IMR-90 (cell line): ENCODE results near the gene PTK6. TPM values are rescaled to one million over a fixed set of nuclear protein-coding genes. Genes with fewer than 3 reads are reported as not detected.

ENCODE experiments used
- ATAC-seq: fragments of 200-7000 bp; cut with Tn5 transposase; 2 replicates; pipeline ENCODE4 v1.9.1; 2020; ENCODE audit warnings: low read depth, mild to moderate bottlenecking, moderate library complexity
- BruUV-seq: library from RNA; stranded (reverse); fragments of 400-500 nt; replicated peaks from 2 replicates; lab custom pipeline; 2021; lab: Mats Ljungman, UMichigan
- CTCF ChIA-PET: fragments of 300-600 bp; formaldehyde crosslinking; extraction: SDS; loops from one replicate; lab custom pipeline; 2021; ENCODE audit warnings: antibody characterized with exemption; lab: Yijun Ruan, JAX
- POLR2A ChIA-PET: fragments of 300-600 bp; sonication (Branson Sonifier 250); formaldehyde crosslinking; loops from one replicate; lab custom pipeline; 2022; ENCODE audit warnings: antibody characterized with exemption; ENCODE audit not compliant: unreplicated experiment; lab: Charles Lee
- DNase-seq: peaks from one replicate; pipeline ENCODE4 v3.0.0; 2013
- H2AFZ ChIP-seq: replicated peaks from 2 replicates; pipeline ENCODE3; 2013; ENCODE audit warnings: low read length, mild to moderate bottlenecking; ENCODE audit not compliant: poor library complexity
- H2AK5ac ChIP-seq: 2 replicates; pipeline ENCODE4 v1.6.1; 2013; ENCODE audit warnings: low read depth, low read length, inconsistent platforms
- H2AK9ac ChIP-seq: replicated peaks from 2 replicates; pipeline ENCODE3; 2013; ENCODE audit warnings: mild to moderate bottlenecking, low read depth, low read length, moderate library complexity; ENCODE audit not compliant: poor library complexity
- H2BK120ac ChIP-seq: 2 replicates; pipeline ENCODE4 v1.6.1; 2013; ENCODE audit warnings: low read depth, low read length, inconsistent platforms
- H2BK15ac ChIP-seq: 3 replicates; pipeline ENCODE4 v1.6.1; 2013; ENCODE audit warnings: low read depth, low read length, inconsistent platforms
- H2BK20ac ChIP-seq: 2 replicates; pipeline ENCODE4 v1.6.1; 2013; ENCODE audit warnings: low read depth, mild to moderate bottlenecking, inconsistent platforms, low read length, moderate library complexity
- H2BK5ac ChIP-seq: 2 replicates; pipeline ENCODE4 v1.6.1; 2013; ENCODE audit warnings: mild to moderate bottlenecking, low read depth, low read length, inconsistent platforms; ENCODE audit not compliant: poor library complexity, severe bottlenecking
- H3K14ac ChIP-seq: replicated peaks from 2 replicates; pipeline ENCODE4 v1.6.1; 2013; ENCODE audit warnings: low read depth, low read length, inconsistent platforms
- H3K18ac ChIP-seq: 2 replicates; pipeline ENCODE4 v1.6.1; 2013; ENCODE audit warnings: low read depth, low read length, control low read depth
- H3K23ac ChIP-seq: 2 replicates; pipeline ENCODE4 v1.6.1; 2013; ENCODE audit warnings: low read depth, low read length, inconsistent platforms
- H3K27ac ChIP-seq: 2 replicates; pipeline ENCODE4 v1.5.1; 2013; ENCODE audit warnings: mild to moderate bottlenecking, control low read depth, low read length; ENCODE audit not compliant: insufficient read depth
- H3K27me3 ChIP-seq: 2 replicates; pipeline ENCODE4 v1.6.1; 2013; ENCODE audit warnings: low read length; ENCODE audit not compliant: control insufficient read depth, insufficient read depth
- H3K36me3 ChIP-seq: 2 replicates; pipeline ENCODE4 v1.6.1; 2013; ENCODE audit warnings: low read length, mixed read lengths; ENCODE audit not compliant: control insufficient read depth, insufficient read depth
- H3K4ac ChIP-seq: 2 replicates; pipeline ENCODE4 v1.6.1; 2013; ENCODE audit warnings: low read depth, low read length, inconsistent platforms
- H3K4me1 ChIP-seq: 2 replicates; pipeline ENCODE4 v1.6.1; 2013; ENCODE audit warnings: low read length, mixed read lengths; ENCODE audit not compliant: control insufficient read depth, insufficient read depth
- H3K4me2 ChIP-seq: 2 replicates; pipeline ENCODE4 v1.6.1; 2013; ENCODE audit warnings: low read depth, mild to moderate bottlenecking, control low read depth, low read length, moderate library complexity
- H3K4me3 ChIP-seq: 2 replicates; pipeline ENCODE4 v1.5.1; 2013; ENCODE audit warnings: low read depth, mild to moderate bottlenecking, control low read depth, low read length, moderate library complexity; ENCODE audit not compliant: insufficient read depth
- H3K56ac ChIP-seq: 2 replicates; pipeline ENCODE4 v1.6.1; 2013; ENCODE audit warnings: low read length, inconsistent platforms; ENCODE audit not compliant: insufficient read depth; ENCODE audit errors: extremely low read depth
- H3K79me1 ChIP-seq, 2 experiments: 2 replicates each; pipeline ENCODE4 v1.6.1; 2013; ENCODE audit warnings: low read length in 2 of 2, inconsistent platforms in 1 of 2, low read depth in 1 of 2
- H3K9ac ChIP-seq: 2 replicates; pipeline ENCODE4 v1.6.1; 2013; ENCODE audit warnings: low read depth, low read length, control low read depth
- H3K9me1 ChIP-seq: 2 replicates; pipeline ENCODE4 v1.6.1; 2013; ENCODE audit warnings: low read length, inconsistent platforms; ENCODE audit not compliant: insufficient read depth
- H3K9me3 ChIP-seq: 2 replicates; pipeline ENCODE4 v1.6.1; 2013; ENCODE audit warnings: low read length; ENCODE audit not compliant: control insufficient read depth, insufficient read depth
- H4K20me1 ChIP-seq: 2 replicates; pipeline ENCODE4 v1.6.1; 2013; ENCODE audit warnings: low read length, inconsistent platforms; ENCODE audit not compliant: insufficient read depth
- H4K5ac ChIP-seq: 2 replicates; pipeline ENCODE4 v1.6.1; 2013; ENCODE audit warnings: mild to moderate bottlenecking, low read depth, low read length, control low read depth
- H4K8ac ChIP-seq, 2 experiments: 2 replicates each; pipeline ENCODE4 v1.6.1; 2013; ENCODE audit warnings: low read depth in 2 of 2, low read length in 2 of 2, control low read depth in 1 of 2, inconsistent platforms in 1 of 2
- H4K91ac ChIP-seq: 2 replicates; pipeline ENCODE4 v1.6.1; 2013; ENCODE audit warnings: low read depth, low read length, inconsistent platforms; ENCODE audit not compliant: insufficient read depth
- BHLHE40 ChIP-seq: fragments of 150-350 bp; IDR thresholded peaks from 2 replicates; pipeline ENCODE4 v1.6.1; 2016; ENCODE audit warnings: mild to moderate bottlenecking, low read depth, low read length
- FOS ChIP-seq: fragments of 150-350 bp; IDR thresholded peaks from 2 replicates; pipeline ENCODE4 v1.6.1; 2016; ENCODE audit warnings: low read depth, low read length
- MAFK ChIP-seq: IDR thresholded peaks from 2 replicates; pipeline ENCODE4 v1.6.1; 2012; ENCODE audit warnings: low read depth, low read length, improper control_type of control experiment
- NFE2L2 ChIP-seq: fragments of 150-350 bp; IDR thresholded peaks from 2 replicates; pipeline ENCODE4 v1.6.1; 2016; ENCODE audit warnings: low read depth, mild to moderate bottlenecking, low read length
- RAD21 ChIP-seq: IDR thresholded peaks from 2 replicates; pipeline ENCODE4 v1.6.1; 2012; ENCODE audit warnings: low read length, improper control_type of control experiment
- RFX5 ChIP-seq: IDR thresholded peaks from 2 replicates; pipeline ENCODE4 v1.8.0; 2012; ENCODE audit warnings: low read depth, mild to moderate bottlenecking, low read length, moderate library complexity
- SMC3 ChIP-seq: fragments of 150-350 bp; IDR thresholded peaks from 2 replicates; pipeline ENCODE4 v1.6.1; 2016; ENCODE audit warnings: low read depth, mild to moderate bottlenecking, antibody characterized with exemption, low read length, moderate library complexity
- WGBS, 2 experiments: methylation state at CpG; one replicate each; pipeline versions ENCODE4 v1.1.5 to v1.1.7; 2013; ENCODE audit warnings: missing lambda C conversion rate in 2 of 2; ENCODE audit not compliant: insufficient read length in 1 of 2; ENCODE audit errors: extremely low coverage in 2 of 2; 5-methylcytosine and 5-hydroxymethylcytosine counted together
- dilution Hi-C: fragments of 300-500 bp; cut with HindIII; formaldehyde crosslinking; loops from one replicate; pipeline ENCODE4 v1.14.3; 2018; ENCODE audit warnings: low sequenced_read_pairs; ENCODE audit not compliant: unreplicated experiment
- in situ Hi-C: fragments of 300-500 bp; cut with MboI; formaldehyde crosslinking; loops from 3 replicates; pipeline ENCODE4 v1.14.3; 2019; ENCODE audit warnings: low sequenced_read_pairs, inconsistent platforms, mixed read lengths
- intact Hi-C: fragments of 100-400 bp; cut with micrococcal nuclease; formaldehyde crosslinking; loops from 2 replicates; pipeline ENCODE4 v1.10.0; 2022
- polyA plus RNA-seq, 3 experiments: library from polyadenylated mRNA; depleted of rRNA; stranded (reverse); fragments of >200 nt; gene quantifications; 2 replicates each; pipeline ENCODE4 v1.2.3, GENCODE V29; 2012; ENCODE audit warnings: low replicate concordance in 1 of 3
- total RNA-seq: library from RNA; depleted of rRNA; stranded (reverse); fragments of >200 nt; gene quantifications from 2 replicates; pipeline ENCODE4 v1.2.3, GENCODE V29; 2012
- TF ChIP-seq, protein P1 (sequence below): conservative IDR thresholded peaks from 2 replicates; pipeline ENCODE4 v1.5.1; 2012; ENCODE audit warnings: mild to moderate bottlenecking, low read depth, low read length, improper control_type of control experiment
- TF ChIP-seq, protein P2 (sequence below): fragments of 150-350 bp; IDR thresholded peaks from 2 replicates; pipeline ENCODE4 v1.6.1; 2017; ENCODE audit warnings: mild to moderate bottlenecking, antibody characterized with exemption, low read length, low read depth

The PTK6 gene
- total and polyA plus RNA-seq, 2 of the 4 experiments (the other 2 are of a cell fraction): not detected

DNA sequence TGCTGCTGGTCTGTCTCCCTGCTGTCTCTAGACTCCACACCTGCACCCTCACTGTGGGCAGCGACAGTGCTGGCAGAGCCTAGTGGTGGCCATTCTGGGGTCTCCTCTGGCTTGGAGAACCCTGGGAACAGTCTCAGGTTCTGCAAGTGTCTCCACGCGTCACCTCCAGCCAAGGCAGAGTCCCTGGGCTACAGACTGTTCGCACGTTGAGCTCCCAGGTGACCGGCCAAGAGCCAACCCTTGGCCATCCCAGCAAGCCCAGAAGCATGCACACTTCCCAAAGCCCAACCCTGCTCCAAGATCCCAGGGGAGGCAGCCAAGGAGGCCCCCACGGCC is 43.1 kb downstream of the PTK6 start:
- dilution Hi-C loops: no loop called here
- no peak overlapping the region for H3K4me3 ChIP-seq
- H4K20me1 ChIP-seq: peaks cover 4% of the 10 kb centered on the region
- in situ Hi-C loops: no loop called here
- DNase-seq (no peak), ATAC-seq (no peak)
- H3K18ac ChIP-seq: no peak overlapping the region
- H4K5ac ChIP-seq: no peak overlapping the region
- H2AFZ ChIP-seq: no peak overlapping the region
- CTCF ChIA-PET: no interaction called here
- H2BK15ac ChIP-seq: no peak overlapping the region
- no peak overlapping the region for H3K4me2 ChIP-seq
- no peaks in the 10 kb centered on the region for H3K9me1 ChIP-seq
- H2BK20ac ChIP-seq: no peak overlapping the region
- no peak overlapping the region for H2AK5ac ChIP-seq
- H3K56ac ChIP-seq: no peak overlapping the region
- H4K8ac ChIP-seq: no peak overlapping the region
- H2BK120ac ChIP-seq: no peak overlapping the region
- H3K4me1 ChIP-seq: no peaks in the 10 kb centered on the region
- H3K36me3 ChIP-seq: no peaks in the 10 kb centered on the region
- no peak overlapping the region for H3K9ac ChIP-seq
- TF ChIP-seq RAD21 (no peak), NFE2L2 (no peak), SMC3 (no peak), FOS (no peak), BHLHE40 (no peak), RFX5 (no peak), MAFK (no peak)
- TF ChIP-seq, protein P1, sequence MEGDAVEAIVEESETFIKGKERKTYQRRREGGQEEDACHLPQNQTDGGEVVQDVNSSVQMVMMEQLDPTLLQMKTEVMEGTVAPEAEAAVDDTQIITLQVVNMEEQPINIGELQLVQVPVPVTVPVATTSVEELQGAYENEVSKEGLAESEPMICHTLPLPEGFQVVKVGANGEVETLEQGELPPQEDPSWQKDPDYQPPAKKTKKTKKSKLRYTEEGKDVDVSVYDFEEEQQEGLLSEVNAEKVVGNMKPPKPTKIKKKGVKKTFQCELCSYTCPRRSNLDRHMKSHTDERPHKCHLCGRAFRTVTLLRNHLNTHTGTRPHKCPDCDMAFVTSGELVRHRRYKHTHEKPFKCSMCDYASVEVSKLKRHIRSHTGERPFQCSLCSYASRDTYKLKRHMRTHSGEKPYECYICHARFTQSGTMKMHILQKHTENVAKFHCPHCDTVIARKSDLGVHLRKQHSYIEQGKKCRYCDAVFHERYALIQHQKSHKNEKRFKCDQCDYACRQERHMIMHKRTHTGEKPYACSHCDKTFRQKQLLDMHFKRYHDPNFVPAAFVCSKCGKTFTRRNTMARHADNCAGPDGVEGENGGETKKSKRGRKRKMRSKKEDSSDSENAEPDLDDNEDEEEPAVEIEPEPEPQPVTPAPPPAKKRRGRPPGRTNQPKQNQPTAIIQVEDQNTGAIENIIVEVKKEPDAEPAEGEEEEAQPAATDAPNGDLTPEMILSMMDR: no peak
- TF ChIP-seq, protein P2, sequence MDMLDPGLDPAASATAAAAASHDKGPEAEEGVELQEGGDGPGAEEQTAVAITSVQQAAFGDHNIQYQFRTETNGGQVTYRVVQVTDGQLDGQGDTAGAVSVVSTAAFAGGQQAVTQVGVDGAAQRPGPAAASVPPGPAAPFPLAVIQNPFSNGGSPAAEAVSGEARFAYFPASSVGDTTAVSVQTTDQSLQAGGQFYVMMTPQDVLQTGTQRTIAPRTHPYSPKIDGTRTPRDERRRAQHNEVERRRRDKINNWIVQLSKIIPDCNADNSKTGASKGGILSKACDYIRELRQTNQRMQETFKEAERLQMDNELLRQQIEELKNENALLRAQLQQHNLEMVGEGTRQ: no peak
- H3K9me3 ChIP-seq: no peaks in the 10 kb centered on the region
- no peak overlapping the region for H2AK9ac ChIP-seq
- POLR2A ChIA-PET: no interaction called here
- WGBS, 2 experiments: 64% methylated on average over 4 of the region's 7 CpGs; no CpG with 5 or more reads in 1 of the 2 experiments
- H3K27me3 ChIP-seq: peaks cover 6% of the 10 kb centered on the region; the same call in 1 of the 2 replicates
- BruUV-seq: no TSS peak
- no peak overlapping the region for H4K91ac ChIP-seq
- no peaks in the 10 kb centered on the region for H3K79me1 ChIP-seq
- no peak overlapping the region for H2BK5ac ChIP-seq
- intact Hi-C loops: no loop called here
- no peak overlapping the region for H3K14ac ChIP-seq
- H3K23ac ChIP-seq: no peak overlapping the region
- H3K4ac ChIP-seq: no peak overlapping the region
- no peak overlapping the region for H3K27ac ChIP-seq
